Fibroblast of the conjunctiva (primary cell): ENCODE results near the gene PLCG1.

Source experiments
- DNase-seq: peaks from one replicate; pipeline ENCODE4 v3.0.0-alpha.2; 2010; ENCODE audit warnings: low read depth

The PLCG1 gene

DNA sequence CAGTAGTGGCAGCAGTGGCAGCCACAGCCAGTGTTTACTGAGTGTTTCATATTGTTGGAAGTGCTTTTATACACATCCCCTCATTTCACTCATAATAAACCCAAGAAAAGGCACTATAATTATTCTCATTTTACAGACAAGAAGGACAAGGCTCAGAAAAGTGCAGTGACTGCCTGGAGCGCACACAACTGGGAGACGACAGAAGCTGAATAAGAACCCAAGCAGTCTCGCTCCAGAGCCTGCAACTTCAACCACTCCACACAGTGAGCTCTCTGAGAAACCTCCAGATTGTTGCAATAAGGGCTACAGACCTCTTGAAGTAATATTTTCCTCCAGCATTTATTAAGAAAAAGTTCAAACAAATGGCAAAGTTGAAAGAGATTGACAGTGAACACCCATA, 76.9 kb downstream of the PLCG1 start:
- DNase-seq = no peak

DNA sequence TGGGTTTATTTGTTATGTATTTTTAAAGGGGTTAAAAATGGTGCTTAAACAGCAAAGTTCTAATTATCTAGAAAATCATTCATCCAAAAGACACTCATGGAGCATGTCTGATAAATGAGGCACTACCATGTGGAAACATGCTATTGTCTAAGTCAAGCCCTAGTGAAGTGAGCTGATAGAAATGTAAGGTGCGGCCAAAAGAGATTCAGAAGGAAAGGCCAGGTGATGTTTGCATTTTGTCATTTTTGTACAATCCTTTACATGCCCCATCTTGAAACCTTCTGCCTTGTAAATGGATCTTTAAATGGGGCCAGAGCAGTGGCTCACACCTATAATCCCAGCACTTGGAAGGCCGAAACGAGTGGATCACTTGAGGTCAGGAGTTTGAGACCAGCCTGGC, 77.3 kb downstream of the PLCG1 start:
- no peak for DNase-seq

DNA sequence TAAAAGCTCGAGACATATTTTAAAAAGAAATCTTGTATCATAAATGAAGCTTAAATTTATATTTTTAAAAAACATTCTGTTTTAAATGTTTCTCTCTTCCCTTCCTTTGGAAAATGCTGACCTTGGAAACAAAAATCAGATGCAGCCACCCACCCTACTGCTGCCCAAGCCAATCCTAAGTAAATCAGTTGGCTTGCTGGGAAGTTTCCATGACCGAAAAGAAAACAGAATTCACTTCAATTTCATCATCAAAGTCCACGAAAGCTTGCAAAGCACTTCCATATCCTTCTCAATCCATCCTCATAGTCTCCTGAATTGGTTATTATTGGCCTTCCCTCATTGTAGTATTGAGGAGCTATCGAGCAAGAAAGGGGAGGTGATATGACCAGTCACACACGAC, 80.1 kb downstream of the PLCG1 start:
- no peak for DNase-seq

GRCh38 chr20:41218466-41218865, 81.1 kb downstream of the PLCG1 start:
- peak; percentile 49 for DNase-seq

DNA sequence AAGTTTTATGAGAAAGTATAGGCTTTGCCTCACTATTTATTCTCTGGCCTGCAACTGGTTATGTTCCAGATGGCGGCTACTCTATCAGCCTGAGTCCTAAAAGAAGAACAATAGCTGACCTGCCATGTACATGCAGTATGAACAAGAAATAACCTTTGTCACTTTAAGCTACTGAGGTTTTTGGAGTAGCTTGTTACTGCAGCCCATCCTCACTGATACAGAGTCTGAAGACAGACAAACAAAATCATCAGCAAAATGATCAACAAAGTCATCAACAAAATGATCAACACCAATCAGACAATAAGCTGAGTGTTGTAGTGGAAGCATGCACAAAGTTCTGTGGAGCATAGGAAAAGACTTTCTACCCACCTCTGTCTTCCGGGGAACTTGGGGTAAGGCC, 82.5 kb downstream of the PLCG1 start:
- no peak for DNase-seq

DNA sequence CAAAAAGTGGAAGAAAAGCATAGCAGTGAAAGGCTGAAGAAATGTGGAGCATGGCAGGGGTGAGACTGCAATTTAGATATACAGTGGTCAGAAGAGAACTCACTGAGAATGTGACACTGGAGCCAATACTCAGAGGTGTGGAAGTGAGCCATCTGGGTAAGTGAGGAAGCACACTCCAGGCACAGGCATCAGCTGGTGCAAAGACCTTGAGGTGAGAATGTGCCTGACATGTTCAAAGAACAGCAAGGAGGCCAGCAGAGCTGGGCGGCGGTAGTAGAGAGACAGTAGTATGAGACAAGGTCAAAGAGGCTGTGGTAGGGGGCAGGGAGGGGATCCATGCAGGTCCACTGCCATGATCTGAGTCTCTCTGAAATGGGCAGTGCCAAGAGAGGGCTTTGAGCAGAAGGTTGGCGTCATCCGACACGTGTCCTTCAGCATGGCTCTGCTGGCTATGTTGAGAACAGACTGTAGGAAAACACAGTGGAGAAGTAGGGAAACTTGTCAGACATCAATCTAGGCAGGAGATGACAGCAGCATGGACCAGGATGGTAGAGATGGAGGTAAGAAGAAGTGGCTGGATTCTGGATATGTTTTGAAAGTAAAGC, 84.4 kb downstream of the PLCG1 start:
- DNase-seq = no peak

- no peak for DNase-seq
Observed at GRCh38 chr20:41222296-41222695, 85.0 kb downstream of the PLCG1 start.

- no peak for DNase-seq
Observed at GRCh38 chr20:41222703-41223102, 85.4 kb downstream of the PLCG1 start.

DNA sequence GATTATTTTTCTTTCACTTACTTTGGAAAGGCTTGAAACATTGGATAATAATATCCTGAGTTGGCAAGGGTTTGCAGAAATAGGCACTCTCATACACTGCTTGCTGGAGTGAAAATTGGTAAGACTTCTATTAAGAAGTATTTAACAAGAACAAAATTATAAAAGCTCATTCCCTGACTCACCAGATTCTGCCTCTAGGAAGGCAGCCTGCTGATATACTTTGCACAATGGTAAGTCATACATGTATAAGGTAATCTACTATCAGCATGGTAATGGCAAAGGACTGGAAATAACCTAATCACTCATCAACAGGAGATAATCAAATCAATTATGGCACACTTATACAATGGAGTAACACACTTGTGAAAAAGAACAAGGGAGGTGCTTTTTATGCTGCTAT, 85.8 kb downstream of the PLCG1 start:
- no peak for DNase-seq

DNA sequence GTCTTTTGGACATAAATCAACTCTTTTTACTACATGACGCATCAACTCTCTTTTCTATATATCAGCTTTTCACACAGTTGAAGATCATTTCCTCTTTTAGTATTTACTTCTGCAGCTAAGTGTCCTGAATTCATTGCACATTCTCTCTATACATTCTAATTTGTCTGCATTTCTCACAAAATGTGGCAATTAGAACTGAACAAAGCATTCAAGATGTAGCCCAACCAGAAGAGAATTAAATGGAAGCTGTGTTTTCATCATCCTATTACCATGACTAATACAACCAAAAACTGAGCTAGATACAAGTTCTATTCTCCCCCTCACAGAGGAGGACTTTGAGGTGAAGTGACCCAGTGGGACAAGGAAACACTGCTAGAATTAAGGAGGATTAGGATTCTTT, 86.9 kb downstream of the PLCG1 start:
- no peak for DNase-seq

DNA sequence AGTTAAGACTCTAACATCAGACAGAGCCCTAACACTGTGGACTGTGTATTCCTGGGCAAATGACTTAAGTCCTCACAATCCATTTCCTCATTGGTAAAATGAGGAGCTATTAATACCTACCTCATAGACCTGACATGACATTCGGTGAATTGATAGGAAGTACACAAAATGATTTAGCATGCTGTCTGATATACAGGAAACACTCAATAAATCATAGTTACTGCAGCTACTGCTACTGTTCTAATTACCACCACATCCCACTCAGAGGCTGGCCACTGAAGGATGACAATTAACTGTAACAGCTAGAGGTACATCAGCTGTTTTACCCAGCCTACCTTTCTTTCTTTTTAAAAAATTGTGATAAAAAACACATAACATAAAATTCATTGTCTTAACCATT, 87.7 kb downstream of the PLCG1 start:
- no peak for DNase-seq

- no peak for DNase-seq
Observed at GRCh38 chr20:41226426-41226825, 89.1 kb downstream of the PLCG1 start.
